B cell (primary cell): Measurements from ENCODE around the gene MLXIP. TPM values are rescaled to one million over a fixed set of nuclear protein-coding genes. Genes with fewer than 3 reads are reported as not detected.
A peak's percentile ranks its signal among the peaks of the same experiment; 100 is the strongest.

Experiments used
- ATAC-seq: fragments of 200-7000 bp; cut with Tn5 transposase; one replicate; pipeline ENCODE4 v1.10.0; 2021; ENCODE audit warnings: low read depth, mild to moderate bottlenecking, moderate number of reproducible peaks, moderate library complexity
- CTCF ChIA-PET: fragments of 350-600 bp; sonication (Branson Sonifier 250); formaldehyde crosslinking; loops from one replicate; lab custom pipeline; 2021; ENCODE audit warnings: antibody characterized with exemption, inconsistent platforms; lab: Charles Lee
- POLR2A ChIA-PET: fragments of 350-600 bp; sonication (Branson Sonifier 250); formaldehyde crosslinking; loops from one replicate; lab custom pipeline; 2021; ENCODE audit warnings: antibody characterized with exemption; lab: Charles Lee
- DNase-seq: peaks from one replicate; pipeline ENCODE4 v3.0.0; 2013
- H2AFZ ChIP-seq: 2 replicates; pipeline ENCODE4 v1.6.1; 2012; ENCODE audit warnings: mild to moderate bottlenecking, low read depth, low read length; ENCODE audit not compliant: insufficient read depth, poor library complexity, severe bottlenecking
- H3K27ac ChIP-seq, 2 donors: 1 replicate in 1 of 2; 2 replicates in 1 of 2; pipeline ENCODE4 v1.5.1; 2012 to 2013; ENCODE audit warnings: low read length in 2 of 2, mild to moderate bottlenecking in 2 of 2, moderate library complexity in 1 of 2
- H3K27me3 ChIP-seq, 4 experiments: fragments of 200-600 bp in 1 of 4; sonication (generic) in 1 of 4; replicated peaks in 1 of 4; 1 replicate in 2 of 4; 2 replicates in 2 of 4; pipeline versions ENCODE4 v1.6.1 to v1.7.0; 2013 to 2016; ENCODE audit warnings: low read length in 3 of 4, mild to moderate bottlenecking in 2 of 4, mixed read lengths in 1 of 4, moderate library complexity in 1 of 4; ENCODE audit not compliant: insufficient read depth in 4 of 4, control insufficient read depth in 3 of 4; ENCODE audit errors: control extremely low read depth in 1 of 4
- H3K36me3 ChIP-seq, 2 experiments: replicated peaks in 1 of 2; 1 replicate in 1 of 2; 2 replicates in 1 of 2; pipeline versions ENCODE4 v1.6.1 to v1.7.1; 2013; ENCODE audit warnings: low read length in 1 of 2; ENCODE audit not compliant: insufficient read depth in 2 of 2, control insufficient read depth in 1 of 2; ENCODE audit errors: control extremely low read depth in 1 of 2, extremely low read depth in 1 of 2
- H3K4me1 ChIP-seq, 2 donors: fragments of 200-600 bp in 1 of 2; sonication (generic) in 1 of 2; 1 replicate in 1 of 2; 2 replicates in 1 of 2; pipeline versions ENCODE4 v1.5.1 to v1.6.1; 2013 to 2017; ENCODE audit warnings: low read length in 2 of 2; ENCODE audit not compliant: control insufficient read depth in 2 of 2, insufficient read depth in 2 of 2
- H3K4me2 ChIP-seq: replicated peaks from 2 replicates; pipeline ENCODE3; 2012; ENCODE audit warnings: mild to moderate bottlenecking, low read depth, low read length; ENCODE audit not compliant: poor library complexity, severe bottlenecking
- H3K4me3 ChIP-seq, 5 experiments: fragments of 200-600 bp in 1 of 5; sonication (generic) in 1 of 5; 1 replicate in 3 of 5; 2 replicates in 2 of 5; pipeline versions ENCODE4 v1.5.1 to v1.7.0; 2011 to 2016; ENCODE audit warnings: low read length in 4 of 5, mild to moderate bottlenecking in 4 of 5, low read depth in 2 of 5, control low read depth in 1 of 5, moderate library complexity in 1 of 5; ENCODE audit not compliant: insufficient read depth in 1 of 5; ENCODE audit errors: control extremely low read depth in 1 of 5, extremely low read depth in 1 of 5
- H3K79me2 ChIP-seq: fragments of 200-600 bp; sonication (generic); one replicate; pipeline ENCODE4 v1.6.0; 2016; ENCODE audit warnings: low read length; ENCODE audit not compliant: control insufficient read depth, insufficient read depth
- H3K9ac ChIP-seq: fragments of 200-600 bp; sonication (generic); 2 replicates; pipeline ENCODE4 v1.6.1; 2017; ENCODE audit warnings: mild to moderate bottlenecking, low read length, moderate library complexity
- H3K9me3 ChIP-seq, 3 donors: one replicate each; pipeline versions ENCODE4 v1.6.1 to v1.7.1; 2013; ENCODE audit warnings: low read length in 2 of 3; ENCODE audit not compliant: control insufficient read depth in 2 of 3, insufficient read depth in 1 of 3; ENCODE audit errors: control extremely low read depth in 1 of 3
- H4K20me1 ChIP-seq: 2 replicates; pipeline ENCODE4 v1.6.0; 2012; ENCODE audit warnings: mild to moderate bottlenecking, low read length; ENCODE audit not compliant: insufficient read depth, control insufficient read depth, poor library complexity, severe bottlenecking
- H3K27ac Mint-ChIP-seq: one replicate; pipeline ENCODE4 v1.8.0; 2021; ENCODE audit warnings: mixed read lengths
- H3K27me3 Mint-ChIP-seq: one replicate; pipeline ENCODE4 v1.8.0; 2021; ENCODE audit warnings: mixed read lengths
- H3K4me1 Mint-ChIP-seq: one replicate; pipeline ENCODE4 v1.8.0; 2021; ENCODE audit warnings: mixed read lengths
- H3K4me3 Mint-ChIP-seq: one replicate; pipeline ENCODE4 v1.8.0; 2021; ENCODE audit warnings: mixed read lengths
- H3K9me3 Mint-ChIP-seq: one replicate; pipeline ENCODE4 v1.8.0; 2022; ENCODE audit warnings: mixed read lengths; ENCODE audit not compliant: insufficient read depth
- EZH2 ChIP-seq: IDR thresholded peaks from 2 replicates; pipeline ENCODE4 v1.6.1; 2012; ENCODE audit warnings: borderline replicate concordance, low read depth, mild to moderate bottlenecking, moderate library complexity, low read length; ENCODE audit not compliant: insufficient read depth, poor library complexity, severe bottlenecking
- WGBS: methylation state at CpG from one replicate; pipeline ENCODE4 v1.1.5; 2013; ENCODE audit warnings: missing lambda C conversion rate; ENCODE audit not compliant: insufficient coverage; 5-methylcytosine and 5-hydroxymethylcytosine counted together
- intact Hi-C: fragments of 100-400 bp; cut with micrococcal nuclease; formaldehyde crosslinking; loops from one replicate; pipeline ENCODE4 v1.10.0; 2022
- polyA plus RNA-seq: library from polyadenylated mRNA; depleted of rRNA; stranded (reverse); fragments of >200 nt; gene quantifications from 2 replicates; pipeline ENCODE4 v1.2.3, GENCODE V29; 2012
- total RNA-seq, 2 donors: library from RNA; stranded (reverse); fragments of 120-200 nt in 1 of 2; gene quantifications; 1 replicate in 1 of 2; 2 replicates in 1 of 2; pipeline versions ENCODE4 v1.2.3 to v1.2.4, GENCODE V29; 2013 to 2022
- TF ChIP-seq, protein P1 (sequence below): fragments of 200-600 bp; IDR thresholded peaks from one replicate; pipeline ENCODE4 v1.8.0; 2022; ENCODE audit warnings: antibody characterized with exemption, mild to moderate bottlenecking

Gene MLXIP
- total and polyA plus RNA-seq, 2 donors (not counting 1 experiment from before 2014, with no cell fraction given): 28.1 to 91.2 TPM

DNA sequence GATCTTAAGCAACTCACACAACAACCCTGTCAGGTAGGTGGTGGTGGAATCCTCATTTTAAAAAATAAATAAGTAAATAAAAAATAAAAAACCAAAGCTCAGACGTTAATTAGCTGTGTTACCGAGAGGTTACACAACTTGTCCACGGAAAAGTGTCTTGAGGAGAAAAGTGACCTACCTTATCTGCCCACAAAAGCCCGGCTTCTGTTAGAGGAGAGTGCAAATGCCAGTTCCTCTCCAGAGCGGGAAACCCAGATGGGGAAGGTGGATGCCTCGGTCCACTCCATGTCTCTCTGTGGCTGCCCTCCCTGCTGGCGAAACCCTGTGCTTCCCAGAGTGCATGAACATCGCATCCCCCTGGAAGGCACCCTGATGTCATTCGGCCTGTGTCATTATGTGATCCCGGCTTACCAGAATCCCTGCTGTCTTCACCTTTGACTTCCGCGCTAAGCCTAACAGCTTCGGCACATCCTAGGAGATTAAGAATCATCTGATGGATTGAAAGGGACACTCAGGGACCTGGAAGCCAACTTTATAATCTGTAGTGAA is 6.4 kb downstream of the MLXIP start:
- no peak for TF ChIP-seq EZH2
- TF ChIP-seq, protein P1, sequence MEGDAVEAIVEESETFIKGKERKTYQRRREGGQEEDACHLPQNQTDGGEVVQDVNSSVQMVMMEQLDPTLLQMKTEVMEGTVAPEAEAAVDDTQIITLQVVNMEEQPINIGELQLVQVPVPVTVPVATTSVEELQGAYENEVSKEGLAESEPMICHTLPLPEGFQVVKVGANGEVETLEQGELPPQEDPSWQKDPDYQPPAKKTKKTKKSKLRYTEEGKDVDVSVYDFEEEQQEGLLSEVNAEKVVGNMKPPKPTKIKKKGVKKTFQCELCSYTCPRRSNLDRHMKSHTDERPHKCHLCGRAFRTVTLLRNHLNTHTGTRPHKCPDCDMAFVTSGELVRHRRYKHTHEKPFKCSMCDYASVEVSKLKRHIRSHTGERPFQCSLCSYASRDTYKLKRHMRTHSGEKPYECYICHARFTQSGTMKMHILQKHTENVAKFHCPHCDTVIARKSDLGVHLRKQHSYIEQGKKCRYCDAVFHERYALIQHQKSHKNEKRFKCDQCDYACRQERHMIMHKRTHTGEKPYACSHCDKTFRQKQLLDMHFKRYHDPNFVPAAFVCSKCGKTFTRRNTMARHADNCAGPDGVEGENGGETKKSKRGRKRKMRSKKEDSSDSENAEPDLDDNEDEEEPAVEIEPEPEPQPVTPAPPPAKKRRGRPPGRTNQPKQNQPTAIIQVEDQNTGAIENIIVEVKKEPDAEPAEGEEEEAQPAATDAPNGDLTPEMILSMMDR: no peak
- H4K20me1 ChIP-seq: peaks cover 53% of the 10 kb centered on the region
- no peaks in the 10 kb centered on the region for H3K9me3 ChIP-seq
- peaks cover 54 to 77% of the 10 kb centered on the region in 2 donors for H3K4me1 ChIP-seq
- POLR2A ChIA-PET: interaction anchor here (0.6 kb wide), 1 partner anchor 40 kb away, joined by 4 read pairs; no protein-coding TSS in a partner anchor
- no peak overlapping the region for H3K27ac ChIP-seq
- H3K27me3 ChIP-seq: no peaks in the 10 kb centered on the region
- Mint-ChIP-seq H3K27ac (no peak overlapping the region), H3K9me3 (no peaks in the 10 kb centered on the region), H3K4me1 (peaks cover 81% of the 10 kb centered on the region), H3K27me3 (no peaks in the 10 kb centered on the region), H3K4me3 (no peak overlapping the region)
- H3K36me3 ChIP-seq: peaks cover 0 to 18% of the 10 kb centered on the region in 2 experiments
- no peak overlapping the region for H3K9ac ChIP-seq
- 98% methylated on average over 9 of the region's 13 CpGs for WGBS
- intact Hi-C loops: loop anchor here (5.0 kb wide), 2 partner anchors 37 to 283 kb away; partner anchors contain the start of gene SETD1B
- H3K79me2 ChIP-seq: peaks cover 97% of the 10 kb centered on the region
- ATAC-seq (no peak), DNase-seq (no peak)
- CTCF ChIA-PET: interaction anchor here (0.5 to 1.5 kb wide), 7 partner anchors 17 to 660 kb away, joined by 3 to 4 read pairs (median 3); no protein-coding TSS in a partner anchor
- H2AFZ ChIP-seq: no peak overlapping the region
- H3K4me2 ChIP-seq: no peak overlapping the region
- no peak overlapping the region for H3K4me3 ChIP-seq

DNA sequence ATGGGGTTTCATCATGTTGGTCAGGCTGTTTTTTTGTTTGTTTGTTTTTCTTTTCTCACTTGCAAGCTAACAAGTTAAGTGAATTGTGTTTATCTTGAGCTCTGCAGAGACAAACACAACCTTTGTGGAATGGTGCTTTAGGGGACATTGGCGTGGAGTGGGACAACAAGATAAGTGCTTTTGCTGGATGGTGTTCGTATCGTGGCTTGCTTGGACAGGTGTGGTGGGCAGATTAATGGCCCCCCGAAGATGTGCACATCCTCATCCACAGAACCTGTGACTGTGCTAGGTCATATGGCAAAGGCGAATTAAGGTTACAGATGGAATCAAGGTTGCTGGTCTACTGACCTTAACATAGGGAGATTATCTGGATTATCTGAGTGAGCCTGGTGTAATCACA is 7.0 kb downstream of the MLXIP start:
- Histone ChIP-seq H3K27ac (no peak overlapping the region), H3K27me3 (no peaks in the 10 kb centered on the region), H3K4me3 (no peak overlapping the region), H3K9ac (no peak overlapping the region), H3K4me2 (no peak overlapping the region), H2AFZ (no peak overlapping the region), H3K9me3 (no peaks in the 10 kb centered on the region), H4K20me1 (peaks cover 47% of the 10 kb centered on the region), H3K36me3 (peaks cover 0 to 18% of the 10 kb centered on the region in 2 experiments), H3K79me2 (peaks cover 96% of the 10 kb centered on the region), H3K4me1 (peaks cover 47 to 70% of the 10 kb centered on the region in 2 donors)
- intact Hi-C loops: no loop called here
- CTCF ChIA-PET: interaction anchor here (0.7 to 1.5 kb wide), 4 partner anchors 12 to 167 kb away, joined by 3 to 4 read pairs (median 4); no protein-coding TSS in a partner anchor
- no peaks in the 10 kb centered on the region for H3K9me3 Mint-ChIP-seq
- H3K4me1 Mint-ChIP-seq: peaks cover 75% of the 10 kb centered on the region
- WGBS: 88% methylated on average over 5 of the region's 5 CpGs
- DNase-seq: no peak
- H3K27ac Mint-ChIP-seq: peak overlapping the region; percentile 55
- POLR2A ChIA-PET: interaction anchor here (0.6 kb wide), 1 partner anchor 39 kb away, joined by 4 read pairs; no protein-coding TSS in a partner anchor
- TF ChIP-seq, protein P1: no peak
- TF ChIP-seq EZH2: no peak
- no peak overlapping the region for H3K4me3 Mint-ChIP-seq
- ATAC-seq: no peak
- no peaks in the 10 kb centered on the region for H3K27me3 Mint-ChIP-seq
